ENCODE results near the gene NUP214.

NUP214 gene

DNA sequence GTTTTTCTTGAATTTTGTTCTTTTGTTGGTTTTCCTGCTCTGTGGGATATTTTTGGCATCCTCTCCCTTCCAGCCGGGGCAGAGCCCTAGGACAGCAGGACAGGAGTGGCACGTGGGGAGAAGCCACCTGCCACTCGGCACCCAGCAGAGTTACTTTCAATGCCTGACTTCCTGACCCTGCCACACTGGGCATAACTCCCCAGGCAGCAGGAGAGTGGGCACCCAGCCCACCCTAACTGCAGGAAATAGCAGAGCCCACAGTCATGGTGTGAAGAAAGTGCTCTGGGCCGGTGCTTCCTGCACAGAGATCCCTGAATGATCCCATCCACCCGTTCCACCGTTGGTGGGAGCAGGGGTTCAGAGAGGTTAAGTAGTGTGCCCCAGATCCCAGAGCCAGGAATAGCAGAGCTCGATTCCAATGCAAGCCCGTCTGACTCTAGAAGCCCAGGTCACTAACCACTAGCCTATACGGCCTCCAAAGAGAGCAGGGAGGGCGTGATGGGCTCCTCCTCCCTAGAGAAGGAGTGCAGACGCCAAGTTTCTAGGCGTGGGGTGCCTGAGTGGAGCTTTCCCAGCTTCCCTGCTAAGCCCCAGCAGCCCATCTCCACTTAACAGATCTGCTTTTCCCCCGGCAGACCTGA lies 8.1 kb upstream of the NUP214 start:
- Histone ChIP-seq H3K27ac (ENCODE audit: low read depth, low read length) (no peak overlapping the region), H3K79me2 (ENCODE audit: control insufficient read depth, insufficient read depth, low read length, poor library complexity) (no peaks in the 10 kb centered on the region), H3K18ac (ENCODE audit: low read length) (no peak overlapping the region), H3K4me3 (ENCODE audit: low read depth, low read length) (no peak overlapping the region), H3K4me1 (ENCODE audit: control insufficient read depth in 1 of 2, insufficient read depth in 2 of 2, low read length in 2 of 2) (no peaks in the 10 kb centered on the region), H3K14ac (ENCODE audit: low read length) (no peak overlapping the region), H2BK5ac (ENCODE audit: low read depth, low read length, poor library complexity) (no peak overlapping the region), H3K9me3 (ENCODE audit: insufficient read depth, low read depth, low read length) (peaks cover 1% of the 10 kb centered on the region), H3K79me1 (ENCODE audit: low read length) (no peaks in the 10 kb centered on the region), H3K4ac (ENCODE audit: low read depth, low read length) (no peak overlapping the region), H3K23ac (ENCODE audit: low read length) (no peak overlapping the region), H4K91ac (ENCODE audit: low read depth, low read length) (no peak overlapping the region), H2BK12ac (ENCODE audit: low read length) (no peak overlapping the region), H3K9ac (ENCODE audit: low read length) (no peak overlapping the region), H4K12ac (ENCODE audit: low read depth, low read length) (peak overlapping the region; percentile 18), H2AFZ (ENCODE audit: insufficient read depth, low read length, poor library complexity) (no peak overlapping the region), H2AK5ac (ENCODE audit: low read length) (no peak overlapping the region), H4K8ac (ENCODE audit: low read depth, low read length) (no peak overlapping the region), H2BK120ac (ENCODE audit: insufficient read depth, low read length, poor library complexity) (no peak overlapping the region), H3K4me2 (ENCODE audit: low read length) (no peak overlapping the region), H3K27me3 (ENCODE audit: insufficient read depth, low read length) (no peaks in the 10 kb centered on the region), H3K36me3 (ENCODE audit: control insufficient read depth in 1 of 2, insufficient read depth in 2 of 2, low read length in 2 of 2) (peaks cover 30 to 49% of the 10 kb centered on the region in 2 experiments)
- DNase-seq = no peak
- WGBS (ENCODE audit: extremely low coverage, insufficient coverage, insufficient read length) = no CpG with 5 or more reads among the region's 13 CpGs

DNA sequence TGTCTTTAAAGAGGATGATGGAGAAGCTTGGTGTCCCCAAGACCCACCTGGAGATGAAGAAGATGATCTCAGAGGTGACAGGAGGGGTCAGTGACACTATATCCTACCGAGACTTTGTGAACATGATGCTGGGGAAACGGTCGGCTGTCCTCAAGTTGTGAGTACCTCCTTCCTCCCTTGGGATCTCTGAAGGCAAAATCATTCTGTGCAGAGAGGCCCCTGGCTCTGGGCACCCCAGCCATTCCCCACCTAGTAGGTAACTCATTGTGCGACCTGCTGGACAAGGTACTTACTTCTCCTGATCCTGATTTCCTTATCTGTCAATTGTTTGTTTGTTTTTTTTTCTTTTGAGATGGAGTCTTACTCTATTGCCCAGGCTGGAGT lies 7.6 kb upstream of the NUP214 start:
- no peak overlapping the region for H3K9ac ChIP-seq (ENCODE audit: low read length)
- H3K36me3 ChIP-seq (ENCODE audit: control insufficient read depth in 1 of 2, insufficient read depth in 2 of 2, low read length in 2 of 2) = peaks cover 27 to 45% of the 10 kb centered on the region in 2 experiments
- H3K4me1 ChIP-seq (ENCODE audit: control insufficient read depth in 1 of 2, insufficient read depth in 2 of 2, low read length in 2 of 2) = no peaks in the 10 kb centered on the region
- H2AK5ac ChIP-seq (ENCODE audit: low read length) = no peak overlapping the region
- no peaks in the 10 kb centered on the region for H3K79me2 ChIP-seq (ENCODE audit: control insufficient read depth, insufficient read depth, low read length, poor library complexity)
- H3K27ac ChIP-seq (ENCODE audit: low read depth, low read length) = no peak overlapping the region
- H3K4me3 ChIP-seq (ENCODE audit: low read depth, low read length) = no peak overlapping the region
- H3K23ac ChIP-seq (ENCODE audit: low read length) = no peak overlapping the region
- H4K8ac ChIP-seq (ENCODE audit: low read depth, low read length) = no peak overlapping the region
- no peak overlapping the region for H4K12ac ChIP-seq (ENCODE audit: low read depth, low read length)
- H3K79me1 ChIP-seq (ENCODE audit: low read length) = no peaks in the 10 kb centered on the region
- no peak overlapping the region for H2BK120ac ChIP-seq (ENCODE audit: insufficient read depth, low read length, poor library complexity)
- no peaks in the 10 kb centered on the region for H3K27me3 ChIP-seq (ENCODE audit: insufficient read depth, low read length)
- H3K4ac ChIP-seq (ENCODE audit: low read depth, low read length) = no peak overlapping the region
- no peak overlapping the region for H2BK12ac ChIP-seq (ENCODE audit: low read length)
- no peak overlapping the region for H3K4me2 ChIP-seq (ENCODE audit: low read length)
- no peak overlapping the region for H2AFZ ChIP-seq (ENCODE audit: insufficient read depth, low read length, poor library complexity)
- H2BK5ac ChIP-seq (ENCODE audit: low read depth, low read length, poor library complexity) = no peak overlapping the region
- no peak overlapping the region for H3K14ac ChIP-seq (ENCODE audit: low read length)
- H3K18ac ChIP-seq (ENCODE audit: low read length) = no peak overlapping the region
- WGBS (ENCODE audit: extremely low coverage, insufficient coverage, insufficient read length) = no CpG with 5 or more reads among the region's 4 CpGs
- H4K91ac ChIP-seq (ENCODE audit: low read depth, low read length) = no peak overlapping the region
- DNase-seq = no peak
- peaks cover 1% of the 10 kb centered on the region for H3K9me3 ChIP-seq (ENCODE audit: insufficient read depth, low read depth, low read length)

DNA sequence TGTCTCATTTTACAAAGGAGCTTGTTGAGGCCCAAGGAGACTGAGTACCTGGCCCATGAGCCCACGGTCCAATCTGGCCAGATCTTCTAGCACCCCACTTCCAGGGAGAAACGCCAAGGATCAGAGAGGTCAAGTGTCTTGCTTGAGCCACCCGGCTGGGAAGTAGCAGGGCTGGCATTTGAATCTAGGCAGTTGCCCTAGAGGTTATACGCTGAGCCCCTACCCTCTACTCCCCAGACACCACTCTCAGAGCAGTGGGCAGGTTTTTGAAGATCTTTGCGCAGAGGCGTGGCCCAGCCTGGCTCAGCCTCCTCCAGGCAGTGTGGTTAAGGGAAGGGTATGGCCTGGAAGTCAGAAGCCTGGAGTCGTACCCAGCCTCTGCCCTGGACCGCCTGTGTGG lies 5.8 kb upstream of the NUP214 start:
- no peaks in the 10 kb centered on the region for H3K79me2 ChIP-seq (ENCODE audit: control insufficient read depth, insufficient read depth, low read length, poor library complexity)
- H2BK120ac ChIP-seq (ENCODE audit: insufficient read depth, low read length, poor library complexity) = no peak overlapping the region
- no peak overlapping the region for H3K4me3 ChIP-seq (ENCODE audit: low read depth, low read length)
- H3K14ac ChIP-seq (ENCODE audit: low read length) = no peak overlapping the region
- no peak overlapping the region for H2BK12ac ChIP-seq (ENCODE audit: low read length)
- H3K27ac ChIP-seq (ENCODE audit: low read depth, low read length) = no peak overlapping the region
- H2AK5ac ChIP-seq (ENCODE audit: low read length) = no peak overlapping the region
- no peaks in the 10 kb centered on the region for H3K27me3 ChIP-seq (ENCODE audit: insufficient read depth, low read length)
- peaks cover 1 to 2% of the 10 kb centered on the region in 2 experiments for H3K4me1 ChIP-seq (ENCODE audit: control insufficient read depth in 1 of 2, insufficient read depth in 2 of 2, low read length in 2 of 2)
- H3K4ac ChIP-seq (ENCODE audit: low read depth, low read length) = no peak overlapping the region
- peaks cover 1% of the 10 kb centered on the region for H3K9me3 ChIP-seq (ENCODE audit: insufficient read depth, low read depth, low read length)
- no peak overlapping the region for H2BK5ac ChIP-seq (ENCODE audit: low read depth, low read length, poor library complexity)
- H4K12ac ChIP-seq (ENCODE audit: low read depth, low read length) = no peak overlapping the region
- no peak overlapping the region for H3K23ac ChIP-seq (ENCODE audit: low read length)
- no peak for DNase-seq
- no peak overlapping the region for H4K8ac ChIP-seq (ENCODE audit: low read depth, low read length)
- H3K9ac ChIP-seq (ENCODE audit: low read length) = no peak overlapping the region
- no peak overlapping the region for H3K18ac ChIP-seq (ENCODE audit: low read length)
- no peak overlapping the region for H3K4me2 ChIP-seq (ENCODE audit: low read length)
- no peak overlapping the region for H4K91ac ChIP-seq (ENCODE audit: low read depth, low read length)
- H2AFZ ChIP-seq (ENCODE audit: insufficient read depth, low read length, poor library complexity) = no peak overlapping the region
- no peaks in the 10 kb centered on the region for H3K79me1 ChIP-seq (ENCODE audit: low read length)
- H3K36me3 ChIP-seq (ENCODE audit: control insufficient read depth in 1 of 2, insufficient read depth in 2 of 2, low read length in 2 of 2) = peaks cover 24 to 39% of the 10 kb centered on the region in 2 experiments
- no CpG with 5 or more reads among the region's 8 CpGs for WGBS (ENCODE audit: extremely low coverage, insufficient coverage, insufficient read length)

GRCh38 chr9:131120620-131121228 lies 4.7 kb upstream of the NUP214 start:
- Histone ChIP-seq H3K4me3 (ENCODE audit: low read depth, low read length) (no peak overlapping the region), H3K4me2 (ENCODE audit: low read length) (no peak overlapping the region), H2BK120ac (ENCODE audit: insufficient read depth, low read length, poor library complexity) (no peak overlapping the region), H4K91ac (ENCODE audit: low read depth, low read length) (no peak overlapping the region), H2BK5ac (ENCODE audit: low read depth, low read length, poor library complexity) (no peak overlapping the region), H3K4ac (ENCODE audit: low read depth, low read length) (no peak overlapping the region), H4K12ac (ENCODE audit: low read depth, low read length) (peak overlapping the region; percentile 46), H2AK5ac (ENCODE audit: low read length) (no peak overlapping the region), H4K8ac (ENCODE audit: low read depth, low read length) (no peak overlapping the region), H3K9me3 (ENCODE audit: insufficient read depth, low read depth, low read length) (peaks cover 1% of the 10 kb centered on the region), H2BK12ac (ENCODE audit: low read length) (no peak overlapping the region), H3K27ac (ENCODE audit: low read depth, low read length) (no peak overlapping the region), H3K4me1 (ENCODE audit: control insufficient read depth in 1 of 2, insufficient read depth in 2 of 2, low read length in 2 of 2) (peaks cover 2 to 4% of the 10 kb centered on the region in 2 experiments), H3K18ac (ENCODE audit: low read length) (no peak overlapping the region), H3K36me3 (ENCODE audit: control insufficient read depth in 1 of 2, insufficient read depth in 2 of 2, low read length in 2 of 2) (peaks cover 20 to 39% of the 10 kb centered on the region in 2 experiments), H3K79me2 (ENCODE audit: control insufficient read depth, insufficient read depth, low read length, poor library complexity) (peaks cover 5% of the 10 kb centered on the region), H3K79me1 (ENCODE audit: low read length) (peaks cover 3% of the 10 kb centered on the region), H3K9ac (ENCODE audit: low read length) (no peak overlapping the region), H3K23ac (ENCODE audit: low read length) (no peak overlapping the region), H3K14ac (ENCODE audit: low read length) (no peak overlapping the region), H3K27me3 (ENCODE audit: insufficient read depth, low read length) (no peaks in the 10 kb centered on the region), H2AFZ (ENCODE audit: insufficient read depth, low read length, poor library complexity) (no peak overlapping the region)
- no peak for DNase-seq
- WGBS (ENCODE audit: extremely low coverage, insufficient coverage, insufficient read length) = no CpG with 5 or more reads among the region's 7 CpGs
